Measurements from ENCODE around the gene NHP2. TPM values are rescaled to one million over a fixed set of nuclear protein-coding genes. Genes with fewer than 3 reads are reported as not detected.

The NHP2 gene
- polyA plus RNA-seq, 1 donor from 2014 or later = 332 TPM

Other genes with a start within 250 kb of the NHP2 start
- not detected in 2 replicates for gene PROP1, start 157.6 kb downstream of the NHP2 start, polyA plus RNA-seq
- 4.6 and 5.8 TPM in 2 replicates for gene N4BP3, start 40.4 kb downstream of the NHP2 start, polyA plus RNA-seq
- 37.3 and 48.2 TPM in 2 replicates for gene RMND5B, start 22.9 kb downstream of the NHP2 start, polyA plus RNA-seq
- not detected in 2 replicates for gene GMCL2, start 33.5 kb upstream of the NHP2 start, polyA plus RNA-seq
- 129 and 130 TPM in 2 replicates for gene HNRNPAB, start 50.6 kb upstream of the NHP2 start, polyA plus RNA-seq
- 16.9 and 19.5 TPM in 2 replicates for gene PHYKPL, start 78.9 kb upstream of the NHP2 start, polyA plus RNA-seq